ENCODE data around the gene ZNF212.

- TF ChIP-seq CTCF (IDR thresholded peaks at IDR 0.05; ENCODE audit: poor library complexity, severe bottlenecking) (no peak), SMC3 (conservative IDR thresholded peaks at IDR 0.05; ENCODE audit: poor library complexity) (no peak), EZH2 (IDR thresholded peaks at IDR 0.05; ENCODE audit: borderline replicate concordance, insufficient read depth, low read length, poor library complexity, severe bottlenecking) (no peak), POLR2AphosphoS5 (IDR thresholded peaks at IDR 0.05) (no peak), EP300 (conservative IDR thresholded peaks at IDR 0.05; ENCODE audit: poor library complexity, severe bottlenecking) (no peak), TAF1 (IDR thresholded peaks at IDR 0.05; ENCODE audit: low read depth) (no peak), REST (IDR thresholded peaks at IDR 0.05; ENCODE audit: borderline replicate concordance) (no peak), MXI1 (conservative IDR thresholded peaks at IDR 0.05; ENCODE audit: poor library complexity, severe bottlenecking) (no peak), RAD21 (conservative IDR thresholded peaks at IDR 0.05) (no peak)
These were observed 14.2 kb downstream of the ZNF212 start for GRCh38 chr7:149253665-149254064.

Measured in neural cell (in vitro differentiated cells).